Gastrocnemius medialis (tissue), 4 donors: ENCODE measurements around the gene LEFTY1.

Source experiments
- CTCF ChIP-seq, 5 experiments: fragments of 450-650 bp in 3 of 5; fragments of 200-600 bp in 2 of 5; sonication (generic) in 2 of 5; IDR thresholded peaks in 4 of 5; conservative IDR thresholded peaks in 1 of 5; 1 replicate in 4 of 5; 2 replicates in 1 of 5; pipeline ENCODE4 v1.5.1; 2016 to 2019; ENCODE audit warnings: antibody characterized with exemption in 5 of 5, mild to moderate bottlenecking in 3 of 5, moderate library complexity in 3 of 5
- POLR2A ChIP-seq, 2 donors: fragments of 450-650 bp; IDR thresholded peaks; one replicate each; pipeline ENCODE4 v1.6.1; 2017; ENCODE audit warnings: antibody characterized with exemption in 2 of 2, mild to moderate bottlenecking in 2 of 2, moderate library complexity in 2 of 2

- TF ChIP-seq POLR2A (IDR thresholded peaks at IDR 0.05) (no peak), CTCF (IDR thresholded peaks at IDR 0.05 in 4 of 5, conservative IDR thresholded peaks at IDR 0.05 in 1 of 5) (no peak)
Measured at GRCh38 chr1:225885336-225885735, 3.6 kb downstream of the LEFTY1 start.
